RWPE2 (cell line): ENCODE results near the gene CPD.

Source experiments
- ATAC-seq: fragments of 200-7000 bp; cut with Tn5 transposase; 3 replicates; pipeline ENCODE4 v1.9.1; 2021; ENCODE audit warnings: low read depth
- DNase-seq: peaks from one replicate; pipeline ENCODE4 v3.0.0-alpha.2; 2020; ENCODE audit warnings: low spot score
- H3K27ac ChIP-seq: fragments of 450-650 bp; 2 replicates; pipeline ENCODE4 v1.5.1; 2017; ENCODE audit warnings: mild to moderate bottlenecking; ENCODE audit not compliant: poor library complexity, severe bottlenecking
- H3K27me3 ChIP-seq: fragments of 250-450 bp; sonication (Bioruptor Pico); 2 replicates; pipeline ENCODE4 v1.5.1; 2021; ENCODE audit warnings: mild to moderate bottlenecking, moderate library complexity; ENCODE audit not compliant: insufficient read depth, poor library complexity, severe bottlenecking
- H3K36me3 ChIP-seq: fragments of 250-450 bp; sonication (Bioruptor Pico); 2 replicates; pipeline ENCODE4 v1.5.1; 2020; ENCODE audit warnings: low read depth, mild to moderate bottlenecking, moderate library complexity
- H3K4me1 ChIP-seq: fragments of 250-450 bp; sonication (Bioruptor Pico); 2 replicates; pipeline ENCODE4 v1.5.1; 2021; ENCODE audit warnings: mild to moderate bottlenecking, moderate library complexity; ENCODE audit not compliant: insufficient read depth, poor library complexity, severe bottlenecking
- H3K4me3 ChIP-seq: fragments of 250-450 bp; sonication (Bioruptor Pico); 2 replicates; pipeline ENCODE4 v1.5.1; 2021; ENCODE audit warnings: mild to moderate bottlenecking, moderate library complexity; ENCODE audit not compliant: severe bottlenecking
- H3K9me3 ChIP-seq: fragments of 250-450 bp; sonication (Bioruptor Pico); 2 replicates; pipeline ENCODE4 v1.5.1; 2021; ENCODE audit warnings: mild to moderate bottlenecking, moderate library complexity; ENCODE audit not compliant: severe bottlenecking
- CTCF ChIP-seq: fragments of 450-650 bp; IDR thresholded peaks from one replicate; pipeline ENCODE4 v1.5.1; 2017; ENCODE audit warnings: mild to moderate bottlenecking, moderate library complexity; ENCODE audit not compliant: poor library complexity, severe bottlenecking

The CPD gene

GRCh38 chr17:30483159-30483558, 104.4 kb downstream of the CPD start:
- DNase-seq (no peak), ATAC-seq (no peak)
- Histone ChIP-seq H3K27me3 (no peaks in the 10 kb centered on the region), H3K4me1 (peaks cover 3% of the 10 kb centered on the region), H3K9me3 (no peaks in the 10 kb centered on the region), H3K36me3 (peaks cover 89% of the 10 kb centered on the region), H3K4me3 (no peak overlapping the region), H3K27ac (no peak overlapping the region)
- TF ChIP-seq CTCF = no peak

GRCh38 chr17:30493780-30494179, 115.1 kb downstream of the CPD start:
- no peaks in the 10 kb centered on the region for H3K4me1 ChIP-seq
- H3K27me3 ChIP-seq = no peaks in the 10 kb centered on the region
- H3K4me3 ChIP-seq = no peak overlapping the region
- H3K9me3 ChIP-seq = no peaks in the 10 kb centered on the region
- TF ChIP-seq CTCF = no peak
- ATAC-seq = no peak
- H3K27ac ChIP-seq = no peak overlapping the region
- no peak for DNase-seq
- H3K36me3 ChIP-seq = peaks cover 90% of the 10 kb centered on the region

GRCh38 chr17:30495586-30495985, 116.9 kb downstream of the CPD start:
- TF ChIP-seq CTCF = no peak
- ATAC-seq (no peak), DNase-seq (no peak)
- Histone ChIP-seq H3K27ac (no peak overlapping the region), H3K27me3 (no peaks in the 10 kb centered on the region), H3K9me3 (no peaks in the 10 kb centered on the region), H3K4me3 (no peak overlapping the region), H3K4me1 (no peaks in the 10 kb centered on the region), H3K36me3 (peaks cover 83% of the 10 kb centered on the region)

- peaks cover 71% of the 10 kb centered on the region for H3K36me3 ChIP-seq
- H3K4me3 ChIP-seq = no peak overlapping the region
- H3K27me3 ChIP-seq = no peaks in the 10 kb centered on the region
- no peak overlapping the region for H3K27ac ChIP-seq
- no peak for TF ChIP-seq CTCF
- H3K9me3 ChIP-seq = no peaks in the 10 kb centered on the region
- ATAC-seq (peak; percentile 54; the same call in 1 of the 3 replicates), DNase-seq (no peak)
- no peaks in the 10 kb centered on the region for H3K4me1 ChIP-seq
Observed at GRCh38 chr17:30503558-30503957, 124.8 kb downstream of the CPD start.

GRCh38 chr17:30505868-30506417, 127.2 kb downstream of the CPD start:
- ATAC-seq = no peak

More at GRCh38 chr17:30505868-30506417, 127.2 kb downstream of the CPD start:
- no peak for DNase-seq
- Histone ChIP-seq H3K4me1 (no peaks in the 10 kb centered on the region), H3K27me3 (no peaks in the 10 kb centered on the region), H3K36me3 (peaks cover 60% of the 10 kb centered on the region), H3K27ac (no peak overlapping the region), H3K4me3 (no peak overlapping the region), H3K9me3 (no peaks in the 10 kb centered on the region)
- no peak for TF ChIP-seq CTCF
